Fibroblast of the aortic adventitia (primary cell): ENCODE measurements around the gene TNS4. TPM values are rescaled to one million over a fixed set of nuclear protein-coding genes. Genes with fewer than 3 reads are reported as not detected.

Source experiments
- DNase-seq: peaks from one replicate; pipeline ENCODE4 v3.0.0-alpha.2; 2010; ENCODE audit warnings: low read depth
- H3K4me3 ChIP-seq: 2 replicates; pipeline ENCODE4 v1.5.1; 2011; ENCODE audit warnings: low read depth, mild to moderate bottlenecking, control low read depth, low read length, moderate library complexity
- total RNA-seq: library from RNA; depleted of rRNA; stranded (reverse); fragments of >200 nt; gene quantifications from 2 replicates; pipeline ENCODE4 v1.2.3, GENCODE V29; 2012; ENCODE audit warnings: low replicate concordance
- TF ChIP-seq, protein P1 (sequence below): IDR thresholded peaks from 2 replicates; pipeline ENCODE4 v1.5.1; 2011; ENCODE audit warnings: mild to moderate bottlenecking, low read length, control low read depth, inconsistent platforms; ENCODE audit not compliant: insufficient read depth

The TNS4 gene
- total RNA-seq, 1 donor: not detected

DNA sequence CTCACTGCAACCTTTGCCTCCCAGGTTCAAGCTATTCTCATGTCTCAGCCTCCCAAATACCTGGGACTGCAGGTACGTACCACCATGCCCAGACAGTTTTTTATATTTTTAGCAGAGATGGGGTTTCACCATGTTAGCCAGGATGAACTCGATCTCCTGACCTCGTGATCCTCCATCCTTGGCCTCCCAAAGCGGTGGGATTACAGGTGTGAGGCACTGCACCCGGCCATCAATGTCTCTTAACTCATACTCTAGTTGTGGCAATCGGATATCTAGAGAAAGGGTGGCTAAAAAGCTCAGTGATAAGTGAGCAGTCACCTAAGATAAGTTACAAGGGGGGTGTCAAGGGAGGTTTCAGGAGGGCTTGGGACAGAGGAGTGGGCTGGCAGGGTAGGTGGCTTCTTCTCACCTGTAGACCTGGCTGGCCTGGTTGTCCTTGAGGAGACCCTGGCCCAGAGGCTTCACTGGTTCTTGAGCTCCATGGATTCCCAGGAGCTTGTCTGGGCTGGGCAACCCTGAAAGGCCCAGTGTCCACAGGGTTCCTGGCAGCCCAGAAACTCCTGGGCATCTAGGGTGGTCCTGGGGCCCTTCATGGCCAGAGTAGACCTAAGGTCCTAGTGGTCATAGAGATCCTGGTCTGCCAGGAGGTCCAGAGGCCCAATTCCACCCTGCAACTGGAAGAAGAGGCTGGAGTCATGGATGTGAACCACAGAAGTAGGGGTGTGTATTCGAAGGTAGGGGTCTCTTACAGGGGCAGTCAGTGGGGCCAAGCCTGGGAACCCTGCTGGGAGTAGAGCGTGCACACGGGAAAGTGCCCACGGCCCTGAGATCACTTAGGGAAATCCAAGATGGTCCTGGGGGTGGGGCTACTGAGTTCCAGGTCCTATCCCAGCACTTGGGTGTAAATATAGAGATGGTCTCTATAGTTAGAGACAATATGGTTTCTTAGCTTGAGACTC lies 70.9 kb downstream of the TNS4 start:
- no peak for DNase-seq
- TF ChIP-seq, protein P1, sequence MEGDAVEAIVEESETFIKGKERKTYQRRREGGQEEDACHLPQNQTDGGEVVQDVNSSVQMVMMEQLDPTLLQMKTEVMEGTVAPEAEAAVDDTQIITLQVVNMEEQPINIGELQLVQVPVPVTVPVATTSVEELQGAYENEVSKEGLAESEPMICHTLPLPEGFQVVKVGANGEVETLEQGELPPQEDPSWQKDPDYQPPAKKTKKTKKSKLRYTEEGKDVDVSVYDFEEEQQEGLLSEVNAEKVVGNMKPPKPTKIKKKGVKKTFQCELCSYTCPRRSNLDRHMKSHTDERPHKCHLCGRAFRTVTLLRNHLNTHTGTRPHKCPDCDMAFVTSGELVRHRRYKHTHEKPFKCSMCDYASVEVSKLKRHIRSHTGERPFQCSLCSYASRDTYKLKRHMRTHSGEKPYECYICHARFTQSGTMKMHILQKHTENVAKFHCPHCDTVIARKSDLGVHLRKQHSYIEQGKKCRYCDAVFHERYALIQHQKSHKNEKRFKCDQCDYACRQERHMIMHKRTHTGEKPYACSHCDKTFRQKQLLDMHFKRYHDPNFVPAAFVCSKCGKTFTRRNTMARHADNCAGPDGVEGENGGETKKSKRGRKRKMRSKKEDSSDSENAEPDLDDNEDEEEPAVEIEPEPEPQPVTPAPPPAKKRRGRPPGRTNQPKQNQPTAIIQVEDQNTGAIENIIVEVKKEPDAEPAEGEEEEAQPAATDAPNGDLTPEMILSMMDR: no peak
- H3K4me3 ChIP-seq: no peak overlapping the region

DNA sequence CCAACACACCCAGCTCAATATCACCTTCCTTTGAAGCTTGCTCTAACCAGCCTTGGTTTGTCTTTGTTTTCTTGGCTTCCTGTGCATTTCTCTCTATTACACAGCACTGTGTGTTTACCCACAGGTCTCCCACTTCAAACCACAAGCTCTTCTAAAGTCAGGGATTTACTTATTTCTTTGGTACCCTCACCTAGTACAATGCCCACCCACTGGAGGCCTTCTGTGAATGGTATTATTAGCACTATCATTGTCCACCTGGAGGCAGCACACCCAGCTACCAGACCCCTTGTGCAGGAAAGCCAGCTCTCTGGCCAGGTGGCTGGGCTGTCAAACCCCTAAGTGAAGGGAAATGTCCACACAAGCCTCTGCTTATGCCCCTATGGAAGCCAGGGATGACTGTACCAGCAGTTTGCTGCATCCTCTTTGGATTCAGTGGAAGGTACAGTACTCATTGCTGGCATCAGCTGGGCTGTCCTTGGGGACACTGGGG lies 74.4 kb downstream of the TNS4 start:
- DNase-seq: no peak
- H3K4me3 ChIP-seq: no peak overlapping the region
- TF ChIP-seq, protein P1: no peak

Other genes starting within 250 kb of the TNS4 start
- gene CDC6, start 213.7 kb downstream of the TNS4 start, total RNA-seq: 2.9 and 40.4 TPM in 2 replicates
- 16.0 and 25.2 TPM in 2 replicates for gene RARA, start 192.4 kb downstream of the TNS4 start, total RNA-seq
- 5.9 TPM in 1 of 2 replicates, not detected in the other for gene GJD3, start 136.9 kb downstream of the TNS4 start, total RNA-seq
- 25.3 and 145 TPM in 2 replicates for gene TOP2A, start 83.7 kb downstream of the TNS4 start, total RNA-seq
- 314 and 706 TPM in 2 replicates for gene IGFBP4, start 58.2 kb downstream of the TNS4 start, total RNA-seq
- gene CCR7, start 63.8 kb upstream of the TNS4 start, total RNA-seq: not detected in 2 replicates
- 112 and 119 TPM in 2 replicates for gene SMARCE1, start 146.2 kb upstream of the TNS4 start, total RNA-seq
- not detected in 2 replicates for gene KRT222, start 163.6 kb upstream of the TNS4 start, total RNA-seq
- gene KRT24, start 202.1 kb upstream of the TNS4 start, total RNA-seq: not detected in 2 replicates